ENCODE data around the gene HECA. TPM values are rescaled to one million over a fixed set of nuclear protein-coding genes. Genes with fewer than 3 reads are reported as not detected.
A peak's percentile ranks its signal among the peaks of the same experiment; 100 is the strongest.
"Not testable (repeated sequence)": the region's sequence is repeated elsewhere in the genome, so short reads cannot be mapped to it uniquely, and the experiment has no call there.

HECA gene
- polyA plus RNA-seq, 3 donors: 3.9 to 23.4 (median 11.6) TPM

DNA sequence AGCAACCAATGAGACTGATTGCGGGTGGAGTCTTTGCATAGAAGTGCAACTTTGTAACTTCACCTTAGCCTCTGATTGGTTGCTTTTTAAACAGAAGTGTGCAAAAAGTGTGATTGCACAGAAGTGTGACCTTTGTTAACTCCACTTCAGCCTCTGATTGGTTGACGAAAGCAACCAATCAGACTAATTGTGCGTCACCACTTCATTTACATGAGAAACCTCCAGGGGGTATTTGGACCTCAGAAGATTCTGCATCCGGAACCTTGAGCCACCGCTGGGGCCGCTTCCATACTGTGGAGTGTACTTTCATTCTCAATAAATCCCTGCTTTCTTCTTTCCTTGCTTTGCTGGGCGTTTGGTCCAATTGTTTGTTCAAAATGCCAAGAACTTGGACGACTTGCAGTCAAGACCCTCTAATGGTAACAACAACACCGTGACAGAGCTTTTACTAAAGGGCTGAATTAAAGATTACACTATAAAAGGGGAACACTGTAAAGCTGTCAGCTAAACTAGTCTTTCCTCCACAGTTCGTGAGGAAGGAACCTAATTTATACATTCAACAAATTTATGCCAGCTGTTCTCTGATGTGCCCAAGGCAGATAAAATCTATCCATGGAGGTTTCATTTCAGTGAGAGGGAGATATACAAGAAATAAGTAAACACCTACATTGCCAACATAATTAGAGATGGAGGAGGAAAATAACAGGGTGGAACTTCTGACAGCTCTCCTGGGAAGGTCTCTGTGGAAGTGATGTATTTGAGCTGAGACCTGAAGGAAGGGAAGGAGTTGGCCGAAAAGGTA is 1.4 kb upstream of the HECA start:
- H3K27ac ChIP-seq (ENCODE audit: low read depth, low read length): no peak overlapping the region
- WGBS, 3 donors: 55 to 67% (median 67%) methylated on average over 11 of the region's 11 CpGs

- H3K27ac ChIP-seq (ENCODE audit: low read depth, low read length): peak overlapping the region; percentile 2
Measured at GRCh38 chr6:139134064-139134395, 850 bp upstream of the HECA start.

- peak overlapping the region; percentile 70 for H3K27ac ChIP-seq (ENCODE audit: low read depth, low read length)
- 0 to 1% (median 0%) methylated on average over 30 to 76 of the region's 76 CpGs for WGBS, 3 donors
Measured at GRCh38 chr6:139135578-139136545, 982 bp downstream of the HECA start.

- 77 to 83% (median 77%) methylated on average over 2 of the region's 2 CpGs for WGBS, 3 donors
- no peak overlapping the region for H3K27ac ChIP-seq (ENCODE audit: low read depth, low read length)
Measured at GRCh38 chr6:139137706-139138105, 2.8 kb downstream of the HECA start.

- H3K27ac ChIP-seq (ENCODE audit: low read depth, low read length): not testable (repeated sequence)
- 91 to 94% (median 91%) methylated on average over 12 of the region's 12 CpGs for WGBS, 3 donors
Measured at GRCh38 chr6:139140854-139141253, 6.0 kb downstream of the HECA start.

DNA sequence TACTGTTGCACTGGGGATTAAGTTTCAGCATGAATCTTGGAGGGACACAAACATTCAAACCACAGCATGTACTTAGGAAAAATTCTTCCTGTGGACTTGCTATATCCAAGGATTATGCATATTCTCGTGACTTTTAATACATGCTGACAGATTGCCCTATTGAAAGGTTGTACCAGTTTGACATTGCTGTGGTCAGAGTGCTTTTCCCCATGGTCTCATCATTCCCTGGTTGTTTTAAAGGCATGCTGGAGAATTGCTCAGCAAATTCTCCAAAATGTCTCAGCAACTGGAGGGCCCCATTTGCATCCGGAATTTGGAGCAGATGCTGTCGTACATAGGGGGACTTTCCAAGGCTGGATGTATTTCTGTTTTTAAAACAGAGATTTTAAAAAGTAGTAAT is 7.4 kb downstream of the HECA start:
- no peak overlapping the region for H3K27ac ChIP-seq (ENCODE audit: low read depth, low read length)
- WGBS, 3 donors: 86 to 94% (median 89%) methylated on average over 3 of the region's 3 CpGs

GRCh38 chr6:139143111-139143510 is 8.2 kb downstream of the HECA start:
- no peak overlapping the region for H3K27ac ChIP-seq (ENCODE audit: low read depth, low read length)
- 75 to 84% (median 76%) methylated on average over 3 of the region's 3 CpGs for WGBS, 3 donors

GRCh38 chr6:139144490-139145085 is 9.7 kb downstream of the HECA start:
- 88 to 95% (median 89%) methylated on average over 4 of the region's 4 CpGs for WGBS, 3 donors
- H3K27ac ChIP-seq (ENCODE audit: low read depth, low read length): no peak overlapping the region

GRCh38 chr6:139145661-139146060 is 10.8 kb downstream of the HECA start:
- 86 to 91% (median 87%) methylated on average over 3 of the region's 3 CpGs for WGBS, 3 donors
- H3K27ac ChIP-seq (ENCODE audit: low read depth, low read length): no peak overlapping the region

GRCh38 chr6:139146317-139146726 is 11.4 kb downstream of the HECA start:
- WGBS, 3 donors: 82 to 98% (median 89%) methylated on average over 5 of the region's 5 CpGs

GRCh38 chr6:139147628-139148027 is 12.7 kb downstream of the HECA start:
- WGBS, 3 donors: 75 to 82% (median 78%) methylated on average over 4 of the region's 4 CpGs
- no peak overlapping the region for H3K27ac ChIP-seq (ENCODE audit: low read depth, low read length)

More at GRCh38 chr6:139146317-139146726, 11.4 kb downstream of the HECA start:
- H3K27ac ChIP-seq (ENCODE audit: low read depth, low read length): no peak overlapping the region

GRCh38 chr6:139148557-139149235 is 13.8 kb downstream of the HECA start:
- H3K27ac ChIP-seq (ENCODE audit: low read depth, low read length): no peak overlapping the region
- WGBS, 3 donors: 65 to 77% (median 76%) methylated on average over 7 of the region's 7 CpGs

- WGBS, 3 donors: 55 to 66% (median 62%) methylated on average over 5 of the region's 5 CpGs
- H3K27ac ChIP-seq (ENCODE audit: low read depth, low read length): no peak overlapping the region
Measured at GRCh38 chr6:139149383-139149782, 14.5 kb downstream of the HECA start.

DNA sequence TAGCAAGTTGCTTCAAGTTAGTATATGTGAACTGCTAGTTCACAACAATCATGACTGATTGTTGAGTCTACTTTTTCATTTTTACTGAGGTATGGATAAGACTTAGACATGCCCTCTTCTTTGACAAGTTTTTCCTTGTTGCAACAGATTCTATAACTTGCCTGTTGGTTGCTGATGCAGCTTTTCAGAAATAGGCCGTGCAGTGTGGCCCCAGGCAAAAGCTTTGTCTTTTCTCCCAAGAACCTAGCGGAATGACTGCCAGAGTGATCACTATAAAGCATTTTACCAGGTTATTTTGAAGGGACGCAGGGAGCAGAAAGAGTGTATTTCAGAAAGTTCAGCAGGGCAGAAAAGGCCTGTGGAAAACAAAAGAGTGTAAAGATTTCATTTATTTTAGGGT is 16.0 kb downstream of the HECA start:
- 86 to 98% (median 93%) methylated on average over 3 of the region's 3 CpGs for WGBS, 3 donors

GRCh38 chr6:139151425-139152087 is 16.7 kb downstream of the HECA start:
- 83 to 93% (median 91%) methylated on average over 6 of the region's 6 CpGs for WGBS, 3 donors
- no peak overlapping the region for H3K27ac ChIP-seq (ENCODE audit: low read depth, low read length)

More for the DNA sequence above, 16.0 kb downstream of the HECA start:
- no peak overlapping the region for H3K27ac ChIP-seq (ENCODE audit: low read depth, low read length)

- WGBS, 3 donors: 66 to 74% (median 67%) methylated on average over 5 of the region's 5 CpGs
- H3K27ac ChIP-seq (ENCODE audit: low read depth, low read length): no peak overlapping the region
Measured at GRCh38 chr6:139152088-139152891, 17.4 kb downstream of the HECA start.

DNA sequence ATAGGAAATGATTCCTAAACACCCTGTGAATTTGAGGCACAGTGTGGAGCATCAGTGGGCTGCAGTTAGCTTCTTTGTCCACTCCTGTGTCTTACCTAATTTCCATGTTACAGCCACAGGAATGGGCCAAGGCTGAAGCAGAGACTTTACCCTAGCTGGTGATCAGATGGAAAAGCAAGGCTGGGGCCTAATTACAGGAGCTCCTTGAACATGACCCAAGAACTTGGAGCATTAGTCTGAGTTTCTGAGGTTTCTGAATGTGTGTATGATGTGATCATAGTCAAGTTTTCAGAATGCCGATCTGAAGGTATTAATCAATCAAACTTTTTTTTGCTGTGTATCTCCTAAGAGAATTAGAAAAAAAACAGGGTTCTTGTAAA is 18.0 kb downstream of the HECA start:
- WGBS, 3 donors: 65 to 79% (median 75%) methylated on average over 1 of the region's 1 CpG

More for the DNA sequence above, 18.0 kb downstream of the HECA start:
- H3K27ac ChIP-seq (ENCODE audit: low read depth, low read length): no peak overlapping the region

All from adipose tissue (tissue), 3 donors.